ENCODE data around the gene PPFIA4. TPM values are rescaled to one million over a fixed set of nuclear protein-coding genes. Genes with fewer than 3 reads are reported as not detected.

PPFIA4 gene
- total RNA-seq, 1 donor from 2014 or later = 11.1 TPM

DNA sequence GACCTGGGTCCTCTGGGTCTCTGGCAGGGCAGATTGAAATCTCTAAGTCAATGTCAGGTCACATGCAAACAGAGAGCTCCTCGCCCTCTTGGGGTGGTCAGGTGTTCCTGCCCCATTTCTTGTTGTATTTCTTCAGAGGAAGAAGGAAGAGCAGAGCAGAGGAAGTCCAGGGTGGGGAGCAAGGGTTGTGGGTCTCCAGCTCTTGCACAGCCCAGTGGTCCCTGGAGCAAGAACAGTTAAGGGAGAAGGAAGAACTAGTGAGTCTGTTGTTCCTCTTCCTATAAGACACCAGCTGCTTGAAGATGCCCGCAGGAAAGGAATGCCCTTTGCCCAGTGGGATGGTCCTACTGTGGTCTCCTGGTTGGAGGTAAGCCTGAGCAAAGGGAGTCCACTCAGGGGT lies 33.2 kb downstream of the PPFIA4 start:
- DNase-seq = no peak

DNA sequence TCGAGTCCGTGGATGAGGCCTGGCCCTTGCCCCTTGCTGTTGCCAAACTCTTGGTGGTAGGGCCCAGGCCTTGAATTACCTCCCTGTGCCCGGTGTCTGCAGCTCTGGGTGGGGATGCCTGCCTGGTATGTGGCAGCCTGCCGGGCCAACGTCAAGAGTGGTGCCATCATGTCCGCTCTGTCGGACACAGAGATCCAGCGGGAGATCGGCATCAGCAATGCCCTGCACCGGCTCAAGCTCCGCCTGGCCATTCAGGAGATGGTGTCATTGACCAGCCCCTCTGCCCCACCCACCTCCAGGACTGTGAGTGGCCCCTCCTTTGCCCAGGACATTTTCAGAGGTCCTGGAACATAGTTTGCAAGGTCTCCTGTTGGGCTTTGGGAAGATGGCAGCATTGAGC lies 33.8 kb downstream of the PPFIA4 start:
- no peak for DNase-seq

DNA sequence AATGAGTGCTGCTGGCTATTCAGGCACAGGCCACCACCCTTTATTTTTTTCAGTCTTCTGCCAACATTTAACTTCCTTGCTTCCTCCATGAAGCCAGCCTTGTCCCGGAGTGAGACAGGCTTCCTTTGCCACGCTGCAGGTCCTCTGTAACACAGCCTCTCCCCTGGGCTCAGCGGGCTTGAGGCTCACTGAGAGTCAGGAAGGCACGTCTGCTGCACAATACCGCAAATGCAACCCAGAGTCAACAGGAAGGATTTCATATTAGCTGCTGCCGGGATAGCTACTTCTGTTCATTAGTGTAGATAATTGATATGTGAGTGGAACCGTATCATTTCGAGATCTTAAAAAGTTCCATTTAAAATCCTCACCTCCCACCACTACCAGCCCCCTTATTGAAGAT lies 37.0 kb downstream of the PPFIA4 start:
- no peak for DNase-seq

DNA sequence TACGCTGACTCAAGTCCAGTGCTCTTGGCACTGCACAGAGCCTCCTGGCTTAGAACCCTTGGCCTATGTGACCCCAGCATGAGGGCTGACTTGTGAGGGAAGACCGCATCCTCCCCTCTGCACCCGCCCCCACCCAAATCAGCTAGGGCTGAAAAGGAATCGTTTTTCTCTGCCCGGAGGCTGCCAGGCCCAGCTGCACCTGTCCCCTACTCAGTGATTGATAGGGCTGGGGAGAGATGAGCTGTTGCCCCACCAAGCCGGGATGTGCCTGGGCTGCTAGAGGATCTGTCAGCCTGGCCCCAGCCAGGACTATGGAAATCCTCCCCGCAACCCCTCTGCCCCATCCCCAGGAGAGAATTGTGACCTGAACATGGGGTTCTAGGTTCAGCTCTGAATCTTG lies 38.9 kb downstream of the PPFIA4 start:
- no peak for DNase-seq

DNA sequence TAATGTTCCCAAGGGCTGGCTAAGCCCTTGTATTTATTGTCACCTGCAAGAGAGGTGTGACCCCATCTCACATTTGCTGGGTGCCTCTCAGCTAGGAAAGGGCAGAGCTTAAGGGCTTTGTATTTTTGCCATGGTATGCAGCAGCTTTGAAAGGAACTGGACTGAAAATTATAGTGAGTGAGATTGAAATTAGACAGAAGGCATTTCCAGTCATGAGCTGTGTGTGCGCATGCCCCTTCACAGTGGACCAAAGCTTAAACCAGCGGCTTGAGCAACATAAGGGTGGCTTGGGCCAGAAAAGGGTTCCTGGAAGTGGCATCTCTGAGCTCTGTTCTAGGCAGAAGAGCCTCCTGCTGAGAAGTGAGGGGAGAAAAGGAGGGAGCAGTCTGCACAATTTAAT lies 39.7 kb downstream of the PPFIA4 start:
- DNase-seq = no peak

DNA sequence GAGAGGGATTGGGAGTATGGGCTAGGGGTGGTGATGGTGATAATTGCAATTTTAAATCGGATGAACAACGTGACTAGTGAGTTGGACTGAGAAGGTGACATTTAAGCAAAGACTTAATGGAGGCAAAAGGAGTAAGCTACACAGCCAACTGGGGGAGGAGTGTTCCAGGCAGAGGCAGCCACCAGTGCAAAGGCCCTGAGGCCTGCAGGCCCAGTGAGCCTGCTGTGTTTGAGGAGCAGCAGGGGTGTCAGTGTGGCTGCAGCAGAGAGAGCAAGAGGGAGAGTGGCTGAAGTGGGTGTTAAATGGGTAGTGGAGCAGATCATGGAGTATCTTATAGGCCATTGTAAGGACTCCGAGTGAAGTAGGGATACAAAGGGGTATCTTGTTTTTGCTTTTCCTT lies 40.7 kb downstream of the PPFIA4 start:
- no peak for DNase-seq

DNA sequence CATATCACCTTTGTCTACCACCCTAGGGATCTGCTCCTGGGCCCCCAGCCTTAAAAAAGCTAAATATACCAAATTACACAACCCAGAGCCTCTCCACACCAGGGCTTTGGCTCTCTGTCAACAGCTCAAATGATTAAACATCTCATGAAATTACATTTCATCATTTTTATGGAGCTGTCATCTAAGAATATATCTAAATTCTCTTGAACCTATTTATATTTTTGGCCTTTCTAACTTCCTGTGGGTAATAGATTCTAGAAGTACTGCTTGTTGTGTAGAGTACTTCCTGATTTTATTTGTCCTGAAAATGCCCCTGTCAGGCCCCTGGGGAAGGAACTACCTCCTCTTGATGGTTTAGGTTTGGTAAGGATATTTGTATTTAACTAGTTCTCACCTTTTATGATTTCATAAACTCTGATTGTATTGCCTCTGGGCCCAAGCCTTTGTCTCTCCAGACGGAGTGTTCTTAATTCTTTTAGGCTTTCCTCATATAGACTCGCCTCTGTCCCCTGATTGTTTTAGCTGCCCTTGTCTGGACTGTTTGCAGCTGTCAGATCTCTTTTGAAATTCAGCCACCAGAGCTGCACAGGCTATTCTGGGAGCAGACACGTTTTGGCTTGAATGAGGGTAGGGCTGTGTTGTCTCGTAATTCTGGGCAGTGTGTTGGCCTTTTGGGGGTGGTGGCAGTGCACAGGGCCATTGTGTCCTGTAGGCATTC lies 42.9 kb downstream of the PPFIA4 start:
- no peak for DNase-seq

DNA sequence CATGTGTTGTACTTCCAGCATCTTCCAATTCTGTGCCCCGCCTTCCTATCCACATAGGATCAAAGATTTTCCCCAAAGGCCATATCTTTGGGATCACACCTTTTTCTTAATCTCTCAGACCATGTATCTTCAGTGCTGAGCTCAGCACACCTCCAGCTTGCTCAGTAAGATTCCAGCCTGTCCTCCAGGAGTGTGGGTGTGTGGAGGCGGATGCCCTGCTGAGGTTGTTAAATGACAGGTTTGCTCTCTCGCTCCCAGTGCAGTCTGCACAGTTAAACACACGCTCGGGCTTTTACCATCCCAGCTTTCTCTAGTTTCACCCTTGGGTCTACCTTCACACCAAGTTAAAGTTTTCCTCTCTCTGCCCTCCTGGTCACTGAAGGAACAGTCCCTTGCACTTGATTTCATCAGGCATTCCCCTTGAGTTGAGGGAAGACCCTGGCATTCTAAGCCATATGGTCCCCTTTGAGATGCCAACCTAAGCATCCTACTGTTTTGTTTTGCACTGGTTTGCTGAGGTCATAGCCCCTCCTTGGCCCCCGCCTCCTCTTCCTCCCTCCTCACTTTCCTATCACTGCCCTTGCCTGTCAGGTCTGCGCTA lies 45.8 kb downstream of the PPFIA4 start:
- no peak for DNase-seq

DNA sequence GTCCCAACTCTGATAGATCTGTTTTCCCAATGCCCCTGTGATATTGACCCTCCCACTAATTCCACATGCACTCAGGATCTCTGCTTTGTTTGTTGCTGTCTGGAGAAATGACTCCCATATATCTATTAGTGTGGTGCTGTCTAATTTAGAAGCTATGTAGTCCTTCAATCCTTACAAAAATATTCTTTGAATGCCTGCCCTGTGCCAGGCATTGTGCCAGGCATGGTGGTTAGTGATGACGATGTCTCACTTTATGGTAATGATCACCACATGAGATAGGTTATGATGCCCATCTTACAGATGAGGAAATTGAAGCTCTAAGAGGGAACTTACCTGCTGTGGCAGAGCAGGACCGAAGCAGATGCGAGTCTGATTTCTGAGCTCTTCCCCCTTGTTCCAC lies 46.6 kb downstream of the PPFIA4 start:
- no peak for DNase-seq

DNA sequence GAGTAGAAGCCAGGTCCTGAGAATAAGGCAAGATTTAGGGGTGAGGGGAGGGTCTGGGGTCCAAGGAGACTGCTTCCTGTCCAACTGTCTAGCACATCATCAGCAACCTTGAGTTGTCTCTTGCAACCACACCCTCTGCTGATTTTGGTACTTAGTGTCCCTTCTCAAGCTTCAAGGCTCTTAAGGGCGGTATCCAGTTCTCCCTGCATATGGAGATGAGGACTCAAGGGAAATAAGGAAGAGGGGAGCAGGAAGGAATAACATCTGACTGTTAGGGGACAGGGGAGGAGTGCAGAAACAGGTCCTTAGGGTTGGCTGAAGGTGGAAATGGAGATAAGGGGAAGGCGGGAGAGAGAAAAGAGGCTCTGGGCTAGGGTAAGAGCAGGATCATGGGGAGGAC lies 47.2 kb downstream of the PPFIA4 start:
- DNase-seq = no peak

DNA sequence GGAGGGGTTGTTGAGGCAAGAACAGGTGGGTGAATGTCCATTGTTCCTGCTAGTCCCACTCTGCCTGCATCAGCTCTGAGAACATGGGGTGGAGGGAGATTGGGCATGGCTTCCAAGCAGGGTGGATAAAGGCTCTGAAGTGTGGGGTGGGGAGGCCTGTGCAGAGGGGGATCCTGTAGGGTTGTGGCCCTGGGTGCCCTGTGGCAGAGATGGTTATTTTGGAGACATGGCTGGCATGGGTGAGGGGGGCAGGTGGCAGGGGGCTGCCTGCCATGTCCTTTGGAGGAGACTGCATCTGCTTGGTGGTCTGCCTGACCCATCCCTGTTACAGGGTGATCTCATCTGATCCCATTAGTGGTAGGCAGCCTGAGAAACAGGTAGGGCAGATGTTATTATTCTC lies 48.3 kb downstream of the PPFIA4 start:
- DNase-seq = no peak

DNA sequence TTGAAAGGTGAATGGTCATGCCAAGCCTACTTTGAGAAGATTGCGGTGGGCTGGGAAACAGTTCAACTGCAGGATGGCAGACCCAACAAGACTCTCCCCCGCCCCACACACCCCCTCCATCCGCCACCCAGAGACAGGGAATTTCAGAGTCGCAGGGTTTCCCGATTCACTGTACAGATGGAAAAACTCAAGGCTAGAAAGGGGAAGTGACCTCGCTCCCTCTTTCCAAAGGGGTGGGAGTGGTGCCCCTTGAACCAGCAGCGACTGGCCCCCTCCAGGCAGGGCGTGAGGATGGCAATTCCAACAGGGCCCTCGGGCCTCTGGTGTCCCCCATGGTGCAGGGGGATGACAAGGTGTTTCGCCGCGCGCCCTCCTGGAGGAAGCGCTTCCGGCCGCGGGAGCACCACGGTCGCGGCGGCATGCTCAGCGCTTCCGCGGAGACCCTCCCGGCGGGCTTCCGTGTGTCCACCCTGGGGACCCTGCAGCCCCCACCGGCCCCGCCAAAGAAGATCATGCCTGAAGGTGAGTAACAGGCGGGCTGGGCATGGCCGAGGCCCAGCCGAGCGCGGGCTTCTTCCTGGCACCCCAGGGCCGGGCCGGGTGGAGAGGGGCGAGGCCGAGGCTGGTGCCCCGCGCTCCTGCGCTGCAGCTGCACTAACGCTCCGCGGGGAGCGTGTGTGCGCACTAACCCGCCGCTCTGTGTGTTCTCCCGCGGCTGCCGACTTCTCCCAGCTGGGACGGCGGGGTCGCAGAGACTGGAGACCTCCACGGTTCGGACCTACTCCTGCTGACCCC lies 49.1 kb downstream of the PPFIA4 start:
- no peak for DNase-seq

DNA sequence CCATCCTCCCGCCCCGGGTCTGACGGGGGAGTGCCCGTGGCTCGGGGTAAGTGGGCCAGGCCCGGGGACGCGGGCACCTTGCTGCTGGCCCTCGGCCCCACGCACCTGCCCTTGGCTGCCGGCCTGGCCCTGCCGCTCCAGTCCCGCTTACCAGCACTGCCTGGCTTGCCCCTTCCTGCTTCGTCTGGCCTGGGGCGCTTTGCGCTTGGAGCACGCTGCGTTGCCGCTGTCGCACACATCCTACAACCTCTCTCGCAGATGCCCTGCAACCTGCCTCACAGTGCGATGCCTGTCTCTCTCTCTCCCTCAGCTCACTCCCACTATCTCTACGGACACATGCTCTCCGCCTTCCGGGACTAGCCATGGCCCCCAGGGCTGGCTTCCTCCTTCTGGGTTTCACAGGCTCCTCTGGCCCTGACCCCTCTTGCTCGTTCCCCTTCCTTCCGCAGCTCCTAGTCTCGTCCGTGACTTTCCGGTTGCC lies 49.8 kb downstream of the PPFIA4 start:
- DNase-seq = no peak

DNA sequence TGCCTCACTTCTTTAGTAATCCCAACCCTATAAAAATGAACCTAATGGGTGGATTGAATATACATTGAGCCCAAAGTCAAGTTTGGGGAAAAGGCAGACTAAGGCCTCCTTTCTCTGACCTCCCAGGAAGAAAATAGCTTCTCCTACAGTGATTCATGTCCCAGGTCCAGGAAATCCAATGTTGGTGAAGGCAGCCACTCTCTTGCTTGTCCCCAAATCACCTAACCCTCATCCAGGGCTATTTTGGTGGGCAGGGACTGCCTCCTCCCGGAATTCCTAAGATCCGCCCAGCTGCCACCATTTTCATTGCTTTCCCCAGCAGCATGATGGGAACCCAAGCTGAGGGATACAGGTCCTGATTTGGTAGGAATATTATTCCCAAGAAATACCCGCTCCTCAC lies 51.1 kb downstream of the PPFIA4 start:
- no peak for DNase-seq

DNA sequence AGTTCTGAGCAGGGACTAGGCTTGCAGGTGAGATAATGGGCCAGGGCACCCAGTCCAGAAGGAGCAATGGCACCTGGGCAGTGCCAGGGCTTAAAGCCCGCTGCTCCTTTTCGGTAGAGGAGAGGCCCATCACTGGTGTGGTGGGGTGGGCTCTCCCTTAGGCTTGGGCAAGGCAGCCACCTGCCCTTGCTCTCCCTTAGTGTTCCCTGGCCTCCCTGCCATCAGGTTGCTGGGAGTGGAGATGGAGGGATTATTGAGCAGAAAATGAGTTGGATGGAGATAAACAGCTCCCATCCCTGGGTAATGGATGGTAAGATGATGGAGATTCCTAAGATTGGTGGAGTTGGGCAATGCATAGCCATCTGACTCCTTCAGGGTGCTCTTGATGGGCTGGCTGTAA lies 51.7 kb downstream of the PPFIA4 start:
- no peak for DNase-seq

DNA sequence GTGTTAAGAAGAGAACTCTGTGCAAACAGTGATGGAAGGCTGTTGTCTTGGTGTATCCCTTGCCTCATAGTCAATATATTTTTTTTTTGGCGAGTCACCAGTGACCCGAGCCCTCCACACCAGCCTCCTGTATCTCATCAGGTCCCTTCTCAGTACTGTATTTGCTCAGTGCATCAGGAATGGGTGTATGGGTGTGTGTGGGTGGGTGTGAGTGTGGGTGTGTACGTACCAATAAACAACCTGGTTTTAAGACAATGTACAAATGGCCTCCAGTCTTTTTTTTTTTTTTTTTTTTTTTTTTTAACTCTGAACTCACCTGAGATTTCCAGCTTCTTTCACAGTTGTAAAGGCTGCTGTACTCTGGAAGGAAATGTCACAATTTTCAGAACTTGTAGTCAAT lies 52.2 kb downstream of the PPFIA4 start:
- DNase-seq = no peak

DNA sequence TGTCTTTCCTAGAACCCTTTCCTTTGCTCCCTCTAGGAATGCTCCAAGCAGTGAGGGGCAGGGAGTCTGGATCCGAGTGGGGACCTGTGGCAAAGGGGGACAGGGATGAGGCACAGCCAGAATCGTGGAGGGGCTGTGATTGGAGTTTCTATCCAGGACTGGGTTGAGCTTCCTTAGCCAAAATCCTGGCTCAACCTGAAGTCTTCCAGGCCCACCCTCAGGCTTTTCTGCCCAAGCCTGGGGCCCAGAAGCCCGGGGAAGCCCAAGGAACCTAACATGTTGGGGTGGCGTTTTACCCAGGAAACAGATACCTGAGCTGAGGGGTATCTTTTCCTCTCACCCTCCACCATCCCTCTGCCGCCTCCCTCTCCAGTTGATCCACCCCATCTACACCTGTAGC lies 54.2 kb downstream of the PPFIA4 start:
- no peak for DNase-seq

DNA sequence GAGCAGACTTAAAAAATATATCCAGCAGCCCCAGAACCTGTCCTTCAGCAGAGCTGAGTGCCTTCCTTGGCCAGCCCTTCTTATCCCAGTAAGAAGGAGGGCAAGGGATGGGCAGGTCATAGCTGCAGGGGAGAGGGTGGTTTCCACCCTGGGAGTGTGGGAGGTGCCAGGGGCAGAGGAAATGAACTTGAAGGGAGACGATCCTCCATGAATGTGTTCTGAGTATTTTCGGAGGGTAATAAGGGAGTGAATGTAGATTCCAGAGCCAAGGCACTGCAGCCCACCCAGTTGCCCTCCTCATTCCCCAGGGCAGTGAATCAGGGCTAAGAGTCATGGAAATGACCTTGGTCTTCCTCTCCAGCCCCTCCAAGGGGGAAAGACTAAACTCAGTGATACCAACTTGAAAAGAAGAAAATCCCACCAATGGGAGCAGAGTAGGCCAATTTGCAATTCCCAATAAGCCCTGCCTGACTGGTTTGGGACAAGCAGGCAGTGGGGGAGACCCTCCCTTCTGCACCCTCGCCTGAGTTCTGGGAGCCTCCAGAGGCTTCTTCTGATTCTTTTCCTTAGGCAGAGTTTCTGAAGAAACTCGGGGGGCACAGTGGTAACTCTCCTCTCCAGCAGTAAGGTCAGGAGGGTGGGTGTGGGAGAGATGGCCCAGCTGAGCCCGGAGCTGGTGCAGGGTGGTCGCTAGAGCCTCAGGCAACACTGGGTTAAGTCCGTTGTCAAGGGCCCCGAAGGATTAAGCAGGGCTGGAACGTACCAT lies 55.4 kb downstream of the PPFIA4 start:
- no peak for DNase-seq

DNA sequence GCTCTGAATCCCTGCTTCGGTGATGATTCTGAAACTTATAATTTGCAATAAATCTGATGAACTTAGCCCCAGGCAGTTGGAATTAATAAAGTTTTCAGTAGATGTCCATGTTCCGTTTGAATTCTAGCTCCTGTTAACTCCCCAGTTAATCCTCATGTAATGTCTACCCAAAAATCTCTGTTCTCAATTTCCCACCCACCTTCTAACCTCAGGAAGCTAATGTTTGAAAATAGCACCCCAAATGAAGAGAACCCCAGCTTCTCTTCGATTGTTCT lies 55.9 kb downstream of the PPFIA4 start:
- DNase-seq = no peak

DNA sequence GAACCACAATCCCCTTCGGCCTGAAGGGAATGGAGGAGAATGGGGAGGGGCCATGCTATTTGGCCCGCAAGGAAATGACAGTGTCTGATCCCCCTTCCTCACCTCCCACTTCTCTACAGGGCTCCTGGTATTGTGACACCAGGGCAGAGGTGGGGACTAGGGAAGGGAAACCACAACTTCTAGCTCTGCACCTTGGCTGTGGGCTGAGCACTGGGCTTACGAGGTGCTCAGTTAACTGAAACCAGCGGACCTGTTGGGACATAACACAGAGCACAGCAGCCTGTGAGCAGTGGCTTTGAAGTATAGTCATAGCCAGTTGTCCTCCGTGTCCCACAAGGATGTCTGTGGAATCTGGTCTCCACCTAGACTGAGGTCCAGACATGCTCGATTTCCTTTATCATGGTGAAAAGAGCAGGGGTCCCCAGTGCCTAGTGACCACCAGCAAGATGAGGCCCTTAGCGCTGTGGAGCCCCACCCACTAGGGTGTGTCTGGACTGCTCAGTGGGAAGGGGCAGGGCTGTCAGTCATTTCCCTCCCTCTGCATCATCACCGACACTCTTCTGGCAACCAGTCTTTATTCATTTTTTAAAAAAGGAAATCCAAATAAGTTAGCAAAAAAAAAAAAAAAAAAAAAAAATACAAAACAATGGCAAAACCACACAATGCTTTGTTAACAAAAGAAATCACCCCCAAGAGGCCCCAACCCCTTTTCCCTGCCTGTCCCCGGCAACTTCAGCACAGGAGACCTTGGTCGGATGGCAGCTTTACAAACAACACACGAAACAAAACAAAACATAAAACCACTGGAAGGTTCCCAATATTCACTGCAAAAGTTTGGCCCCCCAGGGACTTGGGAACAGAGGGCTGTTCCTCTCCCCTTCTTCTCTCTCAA lies 56.5 kb downstream of the PPFIA4 start:
- no peak for DNase-seq

DNA sequence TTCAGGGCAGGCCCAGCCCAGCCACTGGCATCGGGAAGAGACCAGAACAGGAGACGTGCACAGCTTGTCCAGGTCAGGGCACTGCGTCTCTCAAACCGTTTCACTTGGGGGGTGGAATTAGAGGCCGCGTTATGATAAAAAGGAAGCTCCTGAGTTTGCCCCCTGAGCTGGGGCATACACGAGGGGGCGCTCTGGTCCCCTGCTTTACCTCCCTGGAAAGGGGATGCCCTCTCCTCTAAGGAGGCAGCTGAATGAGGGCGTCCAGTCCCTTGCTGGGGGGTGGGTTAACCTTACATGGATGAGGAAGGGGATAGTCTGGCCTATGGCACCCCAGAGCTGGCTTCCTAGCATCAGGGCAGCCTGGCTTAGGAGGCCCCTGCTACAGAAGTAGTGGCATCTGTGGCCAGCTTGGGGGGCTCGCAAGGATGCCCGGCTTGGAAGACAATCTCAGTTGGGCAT lies 57.2 kb downstream of the PPFIA4 start:
- no peak for DNase-seq

Measured in occipital lobe (tissue), 2 donors.